ENCODE measurements around the gene C2CD2. TPM values are rescaled to one million over a fixed set of nuclear protein-coding genes. Genes with fewer than 3 reads are reported as not detected.

Gene C2CD2
- total and polyA plus RNA-seq, 2 of the 4 experiments (the other 2 are of a cell fraction) = 15.6 to 25.3 TPM

DNA sequence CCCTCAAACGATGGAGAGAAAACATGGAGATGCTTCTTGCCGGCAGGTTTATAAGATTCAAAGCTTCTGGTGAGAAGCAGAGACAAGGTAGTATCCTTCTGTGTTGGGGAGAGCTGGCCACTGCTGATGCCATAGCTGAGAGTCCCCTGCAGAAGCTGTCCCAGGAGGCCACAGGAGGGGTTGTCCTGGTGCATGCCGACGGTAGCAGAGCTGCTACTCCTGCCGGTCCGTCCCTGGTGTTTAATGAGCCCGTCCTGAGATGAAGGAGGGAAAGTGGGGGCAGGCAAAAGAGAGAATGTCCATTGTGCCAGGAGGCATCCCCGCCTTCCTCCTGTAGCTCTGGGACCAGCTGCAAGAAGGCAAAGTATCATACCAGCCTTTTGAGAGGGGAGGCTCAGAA is 10.4 kb upstream of the C2CD2 start:
- H3K36me3 ChIP-seq (ENCODE audit: control insufficient read depth, insufficient read depth, low read length) = no peaks in the 10 kb centered on the region
- H3K18ac ChIP-seq (ENCODE audit: low read depth, low read length) = no peak overlapping the region
- no peak overlapping the region for H2AK9ac ChIP-seq (replicated peaks; ENCODE audit: low read depth, low read length, poor library complexity)
- no peaks in the 10 kb centered on the region for H4K20me1 ChIP-seq (ENCODE audit: insufficient read depth, low read length)
- H4K5ac ChIP-seq (ENCODE audit: low read depth, low read length) = no peak overlapping the region
- no peak overlapping the region for H2BK20ac ChIP-seq (ENCODE audit: low read depth, low read length)
- H2AK5ac ChIP-seq (ENCODE audit: low read depth, low read length) = no peak overlapping the region
- H4K8ac ChIP-seq (ENCODE audit: low read depth in 2 of 2, low read length in 2 of 2) = no peak overlapping the region
- WGBS, 2 experiments (ENCODE audit: extremely low coverage in 2 of 2, insufficient read length in 1 of 2) = 50% methylated on average over 4 of the region's 8 CpGs; no CpG with 5 or more reads in 1 of the 2 experiments
- peaks cover 1% of the 10 kb centered on the region; the same call in 1 of the 2 replicates for H3K27me3 ChIP-seq (ENCODE audit: control insufficient read depth, insufficient read depth, low read length)
- no peak overlapping the region for H3K9ac ChIP-seq (ENCODE audit: low read depth, low read length)
- no peaks in the 10 kb centered on the region for H3K9me3 ChIP-seq (ENCODE audit: control insufficient read depth, insufficient read depth, low read length)
- H3K4me1 ChIP-seq (ENCODE audit: control insufficient read depth, insufficient read depth, low read length) = peaks cover 2% of the 10 kb centered on the region; the same call in 1 of the 2 replicates
- no peak for ATAC-seq (ENCODE audit: low read depth)
- in situ Hi-C loops (cut with MboI; ENCODE audit: low sequenced_read_pairs) (loop anchor here (5.0 kb wide), 1 partner anchor 33 kb away; no protein-coding TSS in a partner anchor), dilution Hi-C loops (cut with HindIII; ENCODE audit: low sequenced_read_pairs, unreplicated experiment) (no loop called here), intact Hi-C loops (cut with micrococcal nuclease) (no loop called here)
- no peaks in the 10 kb centered on the region for H3K79me1 ChIP-seq (ENCODE audit: low read depth in 1 of 2, low read length in 2 of 2)
- no peak overlapping the region for H2AFZ ChIP-seq (replicated peaks; ENCODE audit: low read length, poor library complexity)
- no peak overlapping the region for H3K23ac ChIP-seq (ENCODE audit: low read depth, low read length)
- no peak for DNase-seq
- H3K4ac ChIP-seq (ENCODE audit: low read depth, low read length) = no peak overlapping the region
- no peak overlapping the region for H2BK15ac ChIP-seq (ENCODE audit: low read depth, low read length)
- no peak overlapping the region for H3K14ac ChIP-seq (replicated peaks; ENCODE audit: low read depth, low read length)
- BruUV-seq (replicated peaks) = no TSS peak
- H3K9me1 ChIP-seq (ENCODE audit: insufficient read depth, low read length) = peaks cover 5% of the 10 kb centered on the region; the same call in 1 of the 2 replicates
- H3K27ac ChIP-seq (ENCODE audit: insufficient read depth, low read length) = no peak overlapping the region
- CTCF ChIA-PET = no interaction called here
- TF ChIP-seq NFE2L2 (IDR thresholded peaks at IDR 0.05; ENCODE audit: low read depth, low read length) (no peak), MAFK (IDR thresholded peaks at IDR 0.05; ENCODE audit: low read depth, low read length) (no peak), BHLHE40 (IDR thresholded peaks at IDR 0.05; ENCODE audit: low read depth, low read length) (no peak), RFX5 (IDR thresholded peaks at IDR 0.05; ENCODE audit: low read depth, low read length) (no peak), RAD21 (IDR thresholded peaks at IDR 0.05; ENCODE audit: low read length) (no peak), CHD1 (IDR thresholded peaks at IDR 0.05; ENCODE audit: low read depth, low read length) (no peak), MXI1 (IDR thresholded peaks at IDR 0.05; ENCODE audit: borderline replicate concordance, low read depth, low read length) (no peak), SMC3 (IDR thresholded peaks at IDR 0.05; ENCODE audit: low read depth, low read length) (no peak), FOS (IDR thresholded peaks at IDR 0.05; ENCODE audit: low read depth, low read length) (no peak), RCOR1 (IDR thresholded peaks at IDR 0.05; ENCODE audit: insufficient replicate concordance, low read length) (no peak)
- TF ChIP-seq, protein P1, sequence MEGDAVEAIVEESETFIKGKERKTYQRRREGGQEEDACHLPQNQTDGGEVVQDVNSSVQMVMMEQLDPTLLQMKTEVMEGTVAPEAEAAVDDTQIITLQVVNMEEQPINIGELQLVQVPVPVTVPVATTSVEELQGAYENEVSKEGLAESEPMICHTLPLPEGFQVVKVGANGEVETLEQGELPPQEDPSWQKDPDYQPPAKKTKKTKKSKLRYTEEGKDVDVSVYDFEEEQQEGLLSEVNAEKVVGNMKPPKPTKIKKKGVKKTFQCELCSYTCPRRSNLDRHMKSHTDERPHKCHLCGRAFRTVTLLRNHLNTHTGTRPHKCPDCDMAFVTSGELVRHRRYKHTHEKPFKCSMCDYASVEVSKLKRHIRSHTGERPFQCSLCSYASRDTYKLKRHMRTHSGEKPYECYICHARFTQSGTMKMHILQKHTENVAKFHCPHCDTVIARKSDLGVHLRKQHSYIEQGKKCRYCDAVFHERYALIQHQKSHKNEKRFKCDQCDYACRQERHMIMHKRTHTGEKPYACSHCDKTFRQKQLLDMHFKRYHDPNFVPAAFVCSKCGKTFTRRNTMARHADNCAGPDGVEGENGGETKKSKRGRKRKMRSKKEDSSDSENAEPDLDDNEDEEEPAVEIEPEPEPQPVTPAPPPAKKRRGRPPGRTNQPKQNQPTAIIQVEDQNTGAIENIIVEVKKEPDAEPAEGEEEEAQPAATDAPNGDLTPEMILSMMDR (conservative IDR thresholded peaks at IDR 0.05; ENCODE audit: low read depth, low read length) = no peak
- no peak overlapping the region for H4K91ac ChIP-seq (ENCODE audit: insufficient read depth, low read depth, low read length)
- H3K56ac ChIP-seq (ENCODE audit: extremely low read depth, insufficient read depth, low read length) = no peak overlapping the region
- no peak overlapping the region for H2BK120ac ChIP-seq (ENCODE audit: low read depth, low read length)
- H3K4me3 ChIP-seq (ENCODE audit: insufficient read depth, low read depth, low read length) = no peak overlapping the region
- H2BK5ac ChIP-seq (ENCODE audit: low read depth, low read length, poor library complexity, severe bottlenecking) = no peak overlapping the region
- H3K4me2 ChIP-seq (ENCODE audit: low read depth, low read length) = no peak overlapping the region
- POLR2A ChIA-PET (ENCODE audit: unreplicated experiment) = no interaction called here
